T-helper 17 cell (primary cell): ENCODE data around the gene S100A5. TPM values are rescaled to one million over a fixed set of nuclear protein-coding genes. Genes with fewer than 3 reads are reported as not detected.
A peak's percentile ranks its signal among the peaks of the same experiment; 100 is the strongest.
"Not testable (repeated sequence)": the region's sequence is repeated elsewhere in the genome, so short reads cannot be mapped to it uniquely, and the experiment has no call there.

Source experiments
- ATAC-seq: fragments of 150-1000 bp; cut with Tn5 transposase; 2 replicates; pipeline ENCODE4 v1.10.0; 2021; ENCODE audit warnings: mild to moderate bottlenecking, moderate library complexity
- DNase-seq, 3 donors: peaks; one replicate each; pipeline versions ENCODE4 v3.0.0 to v3.0.0-alpha.2; 2020 to 2021
- H3K9me3 ChIP-seq: one replicate; pipeline ENCODE4 v1.7.0; 2013; ENCODE audit warnings: low read length, mild to moderate bottlenecking; ENCODE audit not compliant: control insufficient read depth, poor library complexity, severe bottlenecking
- H3K27ac Mint-ChIP-seq: one replicate; pipeline ENCODE4 v1.8.0; 2022; ENCODE audit warnings: mild to moderate bottlenecking, moderate library complexity, mixed read lengths
- H3K27me3 Mint-ChIP-seq: one replicate; pipeline ENCODE4 v1.8.0; 2022; ENCODE audit warnings: mixed read lengths
- H3K36me3 Mint-ChIP-seq: one replicate; pipeline ENCODE4 v1.8.0; 2022; ENCODE audit warnings: low read depth, mixed read lengths
- H3K4me1 Mint-ChIP-seq: one replicate; pipeline ENCODE4 v1.8.0; 2022; ENCODE audit warnings: mild to moderate bottlenecking, mixed read lengths
- H3K4me3 Mint-ChIP-seq: one replicate; pipeline ENCODE4 v1.8.0; 2022; ENCODE audit warnings: mild to moderate bottlenecking, moderate library complexity, mixed read lengths
- total RNA-seq, 4 donors: library from RNA in 2 of 4; stranded (reverse) in 2 of 4; gene quantifications; one replicate each; pipeline ENCODE4 v1.2.3 and lab custom pipeline; 2022 to 2026

S100A5 gene
- total RNA-seq, 2 donors from 2014 or later, result 1.1 TPM; not detected in 1

DNA sequence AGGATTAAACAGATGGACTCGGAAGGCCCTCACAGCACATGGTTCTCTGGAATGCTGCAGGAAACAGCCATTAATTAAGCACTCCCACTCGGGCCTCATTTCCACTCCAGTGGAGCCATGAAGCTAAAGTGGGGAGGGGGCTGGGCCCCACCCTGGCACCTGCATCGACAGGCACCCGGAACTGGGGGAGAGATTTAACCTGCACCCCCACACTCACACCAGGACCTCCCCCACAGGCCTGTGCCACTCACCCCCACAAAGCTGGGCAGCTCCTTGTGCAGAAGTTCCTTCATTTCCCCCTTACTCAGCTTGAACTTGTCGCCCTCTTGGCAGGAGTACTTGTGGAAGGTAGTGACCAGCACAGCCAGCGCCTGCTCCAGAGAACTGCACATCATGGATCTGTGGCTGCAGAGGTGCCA, 22.8 kb upstream of the S100A5 start:
- DNase-seq, result no peak
- Mint-ChIP-seq H3K4me3 (no peak overlapping the region), H3K27ac (no peak overlapping the region), H3K4me1 (peaks cover 20% of the 10 kb centered on the region), H3K36me3 (no peaks in the 10 kb centered on the region), H3K27me3 (no peaks in the 10 kb centered on the region)
- no peak for ATAC-seq
- H3K9me3 ChIP-seq, result no peaks in the 10 kb centered on the region

DNA sequence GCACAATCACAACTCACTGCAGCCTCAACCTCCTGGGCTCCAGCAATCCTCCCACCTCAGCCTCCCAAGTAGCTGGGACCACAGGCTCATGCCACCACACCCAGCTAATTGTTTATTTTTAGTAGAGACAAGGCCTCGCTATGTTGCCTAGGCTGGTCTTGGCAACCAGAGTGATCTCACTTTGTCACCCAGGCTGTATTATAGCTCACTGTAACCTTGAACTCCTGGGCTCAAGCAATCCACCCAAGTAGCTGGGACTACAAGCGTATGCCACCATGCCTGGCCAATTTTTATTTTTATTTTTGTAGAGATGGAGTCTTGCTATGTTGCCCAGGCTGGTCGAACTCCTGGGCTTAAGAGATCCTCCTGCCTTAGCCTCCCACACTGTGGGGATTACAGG, 21.3 kb upstream of the S100A5 start:
- peaks cover 11% of the 10 kb centered on the region for H3K4me1 Mint-ChIP-seq
- H3K27ac Mint-ChIP-seq, DNase-seq, H3K36me3 Mint-ChIP-seq, H3K4me3 Mint-ChIP-seq, ATAC-seq, H3K27me3 Mint-ChIP-seq, H3K9me3 ChIP-seq: not testable (repeated sequence)

DNA sequence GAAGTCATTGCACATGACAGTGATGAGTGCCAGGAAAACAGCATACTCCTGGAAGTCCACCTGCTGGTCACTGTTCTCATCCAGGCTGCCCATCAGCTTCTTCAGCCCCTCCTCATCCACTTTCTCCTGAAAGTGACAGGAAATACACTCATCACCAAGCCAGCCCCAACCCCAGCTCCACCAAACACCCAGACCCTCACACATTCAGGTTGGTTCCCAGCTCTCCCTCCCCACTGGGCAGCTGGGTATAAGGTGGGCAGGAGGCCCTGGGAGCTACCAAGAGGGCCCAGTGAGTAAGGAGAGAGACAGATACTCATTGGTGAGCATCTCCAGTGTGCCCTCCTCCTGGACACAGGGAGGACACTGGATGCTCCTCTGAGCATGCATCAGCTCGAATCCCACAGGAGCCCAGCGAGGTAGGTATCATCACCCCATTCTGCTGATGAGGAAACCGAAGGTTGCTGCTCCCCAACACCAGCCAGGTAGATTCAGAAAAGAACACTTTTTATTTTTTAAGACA, 20.8 kb upstream of the S100A5 start:
- ATAC-seq, result no peak
- no peak overlapping the region for H3K4me3 Mint-ChIP-seq
- peaks cover 6% of the 10 kb centered on the region for H3K4me1 Mint-ChIP-seq

DNA sequence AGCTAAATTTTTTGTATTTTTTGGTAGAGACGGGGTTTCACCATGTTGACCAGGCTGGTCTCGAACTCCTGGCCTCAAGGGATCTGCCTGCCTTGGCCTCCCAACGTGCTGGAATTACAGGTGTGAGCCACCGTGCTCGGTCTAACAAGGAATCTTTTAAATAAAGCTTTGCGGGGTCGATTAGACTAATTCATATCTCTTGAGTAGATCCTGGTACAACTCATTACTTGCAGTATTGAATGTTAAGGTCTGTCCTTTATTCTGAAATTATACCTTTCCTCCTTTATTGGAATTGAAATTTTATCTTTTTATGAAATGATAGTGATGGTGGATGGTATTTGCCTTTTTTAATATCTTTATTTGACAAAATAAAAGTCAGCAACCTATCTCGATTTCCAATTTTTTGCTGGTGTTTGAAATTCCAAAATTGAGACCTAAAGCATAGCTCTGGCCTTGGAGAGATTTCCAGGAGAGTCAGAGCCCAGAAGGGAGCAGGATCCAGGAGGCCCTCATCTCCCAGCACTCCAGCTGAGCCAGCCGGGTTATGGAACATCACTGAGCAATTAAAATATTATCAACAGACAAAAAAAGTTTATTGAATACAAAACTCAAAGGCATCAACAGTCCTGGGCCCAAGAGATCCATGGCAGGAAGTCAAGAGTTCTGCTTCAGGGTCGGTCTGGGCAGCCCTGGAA, 20.2 kb upstream of the S100A5 start:
- Mint-ChIP-seq H3K36me3 (no peaks in the 10 kb centered on the region), H3K4me1 (peaks cover 3% of the 10 kb centered on the region), H3K27ac (no peak overlapping the region), H3K4me3 (no peak overlapping the region), H3K27me3 (no peaks in the 10 kb centered on the region)
- no peaks in the 10 kb centered on the region for H3K9me3 ChIP-seq
- ATAC-seq (no peak), DNase-seq (no peak)

More for the DNA sequence above, 20.8 kb upstream of the S100A5 start:
- Mint-ChIP-seq H3K27ac (no peak overlapping the region), H3K36me3 (no peaks in the 10 kb centered on the region), H3K27me3 (no peaks in the 10 kb centered on the region)
- no peaks in the 10 kb centered on the region for H3K9me3 ChIP-seq
- no peak for DNase-seq

DNA sequence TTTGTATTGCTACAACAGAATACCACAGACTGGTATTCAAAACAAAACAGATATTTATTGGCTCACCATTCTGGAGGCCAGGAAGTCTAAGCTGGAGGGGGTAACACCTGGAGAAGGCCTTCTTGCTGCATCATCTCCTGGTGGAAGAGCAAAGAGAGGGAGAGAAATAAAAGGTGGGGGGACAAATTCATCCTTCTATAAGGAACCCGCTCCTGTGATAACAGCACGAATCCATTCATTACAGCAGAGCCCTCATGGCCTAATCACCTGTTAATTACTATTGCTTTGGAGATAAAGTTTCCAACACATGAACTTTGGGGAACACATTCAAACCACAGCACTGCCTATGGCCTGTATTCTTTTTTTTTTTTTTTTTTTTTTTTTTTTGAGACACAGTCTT, 19.5 kb upstream of the S100A5 start:
- no peak for ATAC-seq
- H3K4me3 Mint-ChIP-seq, result no peak overlapping the region
- no peaks in the 10 kb centered on the region for H3K4me1 Mint-ChIP-seq
- H3K27me3 Mint-ChIP-seq, result no peaks in the 10 kb centered on the region
- no peaks in the 10 kb centered on the region for H3K36me3 Mint-ChIP-seq
- H3K9me3 ChIP-seq, result no peaks in the 10 kb centered on the region
- DNase-seq, result no peak
- no peak overlapping the region for H3K27ac Mint-ChIP-seq

DNA sequence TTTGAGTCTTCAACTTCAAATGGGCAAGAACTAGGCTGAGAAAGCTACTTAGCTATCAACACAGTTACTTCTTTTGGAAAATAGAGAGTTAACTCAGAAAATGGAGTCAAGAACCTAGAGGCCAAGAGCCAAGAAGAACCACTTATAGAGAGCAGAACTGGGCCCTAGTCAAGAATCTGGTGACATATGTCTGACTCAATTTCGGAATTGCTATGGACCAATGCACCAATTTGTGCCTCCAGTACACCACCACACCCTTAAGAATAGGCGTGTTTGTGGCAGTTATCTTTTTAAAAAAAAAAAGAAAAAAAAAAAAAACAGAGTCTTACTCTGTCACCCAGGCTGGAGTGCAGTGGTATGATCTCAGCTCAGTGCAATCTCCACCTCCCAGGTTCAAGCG, 17.1 kb upstream of the S100A5 start:
- ATAC-seq (no peak), DNase-seq (no peak)
- H3K36me3 Mint-ChIP-seq, result no peaks in the 10 kb centered on the region
- no peak overlapping the region for H3K27ac Mint-ChIP-seq
- no peaks in the 10 kb centered on the region for H3K27me3 Mint-ChIP-seq
- H3K4me1 Mint-ChIP-seq, result peaks cover 8% of the 10 kb centered on the region
- H3K9me3 ChIP-seq, result no peaks in the 10 kb centered on the region
- H3K4me3 Mint-ChIP-seq, result no peak overlapping the region

DNA sequence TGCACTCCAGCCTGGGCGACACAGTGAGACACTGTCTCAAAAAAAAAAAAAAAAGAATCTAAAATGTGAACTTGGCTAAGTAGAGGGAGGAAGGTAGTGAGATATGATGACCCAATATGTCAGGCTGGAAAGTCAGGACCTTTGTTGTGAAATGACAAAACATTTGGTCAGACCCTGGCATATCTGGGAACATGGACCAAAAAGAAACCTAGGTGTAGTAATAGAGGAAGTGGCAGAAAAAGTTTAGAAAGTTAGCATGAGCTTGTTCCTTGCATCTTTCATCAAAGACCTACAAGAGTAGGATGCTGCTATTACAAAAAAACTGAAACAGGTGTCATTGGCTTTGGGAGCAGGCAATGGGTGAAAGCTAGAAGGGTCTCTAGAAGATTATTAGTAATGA, 15.6 kb upstream of the S100A5 start:
- no peaks in the 10 kb centered on the region for H3K27me3 Mint-ChIP-seq
- H3K27ac Mint-ChIP-seq, result no peak overlapping the region
- no peak for ATAC-seq
- no peaks in the 10 kb centered on the region for H3K9me3 ChIP-seq
- DNase-seq, result no peak
- peaks cover 10% of the 10 kb centered on the region for H3K4me1 Mint-ChIP-seq
- no peaks in the 10 kb centered on the region for H3K36me3 Mint-ChIP-seq
- no peak overlapping the region for H3K4me3 Mint-ChIP-seq

DNA sequence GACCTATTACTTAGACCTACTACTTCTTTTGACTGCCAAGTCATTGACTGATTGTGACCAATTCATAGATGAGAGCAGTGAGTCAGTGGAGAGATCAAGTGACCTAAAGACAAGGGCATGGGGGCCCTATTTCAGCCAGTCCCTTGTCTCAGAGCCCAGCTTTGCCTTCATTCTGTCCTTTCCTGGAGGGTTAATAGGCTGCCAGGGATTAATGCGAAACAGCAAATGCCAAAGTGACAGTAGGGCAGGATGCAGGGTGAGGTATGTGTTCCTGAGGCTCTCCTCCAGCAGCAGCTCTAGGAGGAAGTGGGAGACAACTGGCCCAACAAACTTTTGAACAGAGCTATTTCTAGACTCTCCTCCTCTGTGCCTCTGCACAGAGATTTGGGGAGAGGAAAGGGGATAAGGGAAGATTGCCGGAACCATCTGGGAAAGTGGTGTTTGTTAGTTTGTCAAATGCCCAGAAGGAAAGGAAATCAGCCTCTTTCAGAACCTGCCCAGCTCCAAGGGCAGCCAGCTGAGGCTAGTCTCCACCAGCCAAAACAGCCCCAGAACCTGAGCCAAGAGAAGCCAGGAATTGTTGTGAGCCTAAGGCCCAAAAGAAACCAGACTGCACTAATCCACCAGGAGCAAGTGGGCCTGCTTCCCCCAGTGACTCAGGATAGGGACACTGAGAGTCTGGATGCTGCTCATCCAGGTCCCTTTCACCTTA, 13.3 kb upstream of the S100A5 start:
- peak overlapping the region; percentile 77 for H3K27ac Mint-ChIP-seq
- DNase-seq (no peak), ATAC-seq (no peak)
- no peak overlapping the region for H3K4me3 Mint-ChIP-seq
- no peaks in the 10 kb centered on the region for H3K36me3 Mint-ChIP-seq
- H3K27me3 Mint-ChIP-seq, result no peaks in the 10 kb centered on the region
- H3K9me3 ChIP-seq, result no peaks in the 10 kb centered on the region
- peaks cover 13% of the 10 kb centered on the region for H3K4me1 Mint-ChIP-seq

DNA sequence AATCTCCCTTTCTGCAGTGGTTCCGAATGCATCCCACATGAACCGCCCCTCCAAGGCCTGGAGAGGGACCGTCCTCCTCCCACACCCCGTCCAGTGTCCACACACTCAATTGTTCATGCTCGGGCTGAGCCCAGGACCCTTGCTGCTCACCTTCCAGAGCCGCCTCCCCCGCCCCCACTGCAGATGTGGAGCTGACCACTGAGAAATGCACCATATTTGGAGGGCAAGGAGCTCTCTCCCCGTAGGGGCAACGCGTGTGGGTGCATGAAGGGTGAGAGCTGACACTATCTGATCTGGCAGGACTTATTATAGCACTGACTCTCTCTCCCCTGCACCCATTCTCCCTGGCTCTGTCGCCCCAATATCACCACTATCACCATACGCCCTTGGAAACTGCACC, 12.4 kb upstream of the S100A5 start:
- no peaks in the 10 kb centered on the region for H3K9me3 ChIP-seq
- Mint-ChIP-seq H3K4me3 (no peak overlapping the region), H3K27me3 (no peaks in the 10 kb centered on the region), H3K4me1 (peaks cover 13% of the 10 kb centered on the region), H3K36me3 (no peaks in the 10 kb centered on the region), H3K27ac (peak overlapping the region; percentile 77)
- DNase-seq (no peak), ATAC-seq (no peak)

DNA sequence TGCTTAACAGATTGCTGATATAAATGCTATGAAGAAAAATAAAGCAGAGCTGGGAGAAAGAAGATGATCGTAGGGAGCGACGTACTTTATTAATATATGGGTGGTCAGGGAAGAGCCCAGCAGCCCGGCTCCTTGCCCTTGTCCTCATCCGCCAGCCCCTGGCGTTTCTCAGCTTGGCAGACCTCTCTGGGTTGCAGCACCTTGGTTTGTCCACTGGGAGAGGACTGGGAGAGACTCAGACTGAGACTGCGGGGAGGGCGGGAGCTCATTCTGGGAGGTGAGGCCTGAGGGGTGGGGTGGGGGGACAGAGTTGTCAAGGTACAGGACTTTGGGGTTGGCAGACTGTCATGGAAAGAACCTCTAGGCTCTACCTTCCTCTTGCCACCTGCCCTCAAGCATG, 11.6 kb upstream of the S100A5 start:
- Mint-ChIP-seq H3K27ac (no peak overlapping the region), H3K36me3 (no peaks in the 10 kb centered on the region), H3K4me3 (no peak overlapping the region), H3K27me3 (no peaks in the 10 kb centered on the region), H3K4me1 (peaks cover 13% of the 10 kb centered on the region)
- DNase-seq (no peak), ATAC-seq (no peak)
- H3K9me3 ChIP-seq, result no peaks in the 10 kb centered on the region

DNA sequence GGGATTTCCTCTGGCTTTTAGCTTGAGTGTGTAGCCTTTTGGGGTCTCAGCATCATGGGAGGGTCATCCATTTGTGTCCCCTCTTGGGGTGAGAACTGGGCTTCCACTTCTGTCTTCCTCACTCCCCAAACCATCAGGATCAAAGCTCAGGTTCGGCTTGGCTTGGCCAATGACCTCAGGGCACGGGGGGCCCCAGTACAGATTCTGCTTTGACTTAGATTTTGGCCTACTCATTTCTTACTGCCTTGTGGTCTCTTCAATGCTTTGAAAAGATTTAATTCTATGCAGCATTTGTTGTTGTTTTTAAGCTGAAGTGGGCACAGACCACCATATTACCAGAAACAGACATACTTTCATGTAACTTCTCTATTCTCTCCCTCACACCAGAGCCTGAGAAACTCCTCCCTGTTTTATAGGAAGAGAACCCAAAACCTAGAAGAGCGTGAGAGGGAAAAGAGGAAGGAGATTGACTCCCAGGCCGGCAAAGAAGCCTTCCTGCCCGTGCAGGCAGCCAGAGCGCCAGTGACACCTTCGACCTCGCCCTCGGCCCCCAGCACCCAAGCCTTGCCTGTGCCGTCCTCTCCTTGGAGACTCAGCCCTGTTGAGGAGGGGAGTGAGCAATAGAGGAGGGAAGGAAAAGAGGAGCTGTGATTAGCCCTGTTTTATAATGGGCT, 10.2 kb upstream of the S100A5 start:
- no peaks in the 10 kb centered on the region for H3K9me3 ChIP-seq
- ATAC-seq (no peak), DNase-seq (no peak)
- Mint-ChIP-seq H3K27ac (no peak overlapping the region), H3K36me3 (no peaks in the 10 kb centered on the region), H3K27me3 (no peaks in the 10 kb centered on the region), H3K4me1 (peaks cover 19% of the 10 kb centered on the region), H3K4me3 (no peak overlapping the region)

DNA sequence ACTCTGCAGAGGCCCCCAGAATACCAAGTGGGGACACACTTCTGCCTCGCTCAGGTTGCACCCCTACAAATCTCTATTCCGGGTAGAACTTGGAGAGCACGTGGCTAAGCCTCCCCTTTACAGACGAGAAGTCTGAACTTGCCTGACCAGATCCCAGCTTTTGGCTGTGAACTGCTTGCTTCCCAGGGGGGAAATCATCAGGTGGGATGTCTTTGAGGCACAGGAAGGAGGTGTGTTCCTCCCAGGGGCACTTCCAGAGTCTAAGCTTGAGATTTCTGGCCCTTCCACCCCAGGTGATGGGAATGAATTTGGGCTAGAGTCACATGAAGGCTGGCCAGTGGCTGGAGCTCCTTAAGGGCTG, 9.6 kb upstream of the S100A5 start:
- peaks cover 2% of the 10 kb centered on the region for H3K36me3 Mint-ChIP-seq
- DNase-seq (no peak), ATAC-seq (no peak)
- H3K4me3 Mint-ChIP-seq, result no peak overlapping the region
- H3K27ac Mint-ChIP-seq, result no peak overlapping the region
- H3K9me3 ChIP-seq, result no peaks in the 10 kb centered on the region
- H3K27me3 Mint-ChIP-seq, result no peaks in the 10 kb centered on the region
- peaks cover 25% of the 10 kb centered on the region for H3K4me1 Mint-ChIP-seq

DNA sequence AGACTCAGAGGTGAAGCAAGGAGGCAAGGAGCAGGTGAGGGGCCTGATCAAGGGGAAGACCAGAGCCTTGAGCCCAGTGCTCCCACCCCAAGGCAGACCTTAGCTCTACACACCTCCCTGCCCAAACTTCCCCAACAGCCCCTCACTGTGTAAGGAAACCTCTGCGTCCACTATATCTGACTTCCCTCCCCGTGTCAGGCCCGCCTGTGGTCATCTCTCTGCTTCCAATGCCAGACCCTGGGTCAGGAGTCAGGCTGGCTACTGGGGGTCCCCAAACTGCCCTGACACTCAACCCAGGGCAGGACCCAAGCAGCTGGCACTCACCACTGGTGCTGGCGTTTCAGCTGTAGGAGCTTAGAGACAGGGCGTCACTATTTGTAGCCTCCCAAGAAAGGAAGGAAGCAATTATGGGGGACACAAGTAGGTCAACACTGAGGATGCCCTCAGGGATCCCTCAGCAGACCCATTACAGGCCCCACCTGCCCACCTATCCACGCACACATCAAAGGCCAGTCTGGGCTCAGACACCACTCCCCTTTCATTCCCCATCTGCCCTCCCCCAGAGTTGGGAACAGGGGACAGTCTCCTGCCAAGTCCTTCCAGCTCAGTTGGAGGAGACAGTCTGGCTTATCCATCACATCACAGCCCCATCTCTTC, 9.1 kb upstream of the S100A5 start:
- Mint-ChIP-seq H3K4me3 (no peak overlapping the region), H3K36me3 (peaks cover 7% of the 10 kb centered on the region), H3K27ac (no peak overlapping the region), H3K4me1 (peaks cover 30% of the 10 kb centered on the region), H3K27me3 (no peaks in the 10 kb centered on the region)
- H3K9me3 ChIP-seq, result no peaks in the 10 kb centered on the region
- DNase-seq, result no peak
- no peak for ATAC-seq
